Measurements from ENCODE around the gene MYO5A.

MYO5A gene

DNA sequence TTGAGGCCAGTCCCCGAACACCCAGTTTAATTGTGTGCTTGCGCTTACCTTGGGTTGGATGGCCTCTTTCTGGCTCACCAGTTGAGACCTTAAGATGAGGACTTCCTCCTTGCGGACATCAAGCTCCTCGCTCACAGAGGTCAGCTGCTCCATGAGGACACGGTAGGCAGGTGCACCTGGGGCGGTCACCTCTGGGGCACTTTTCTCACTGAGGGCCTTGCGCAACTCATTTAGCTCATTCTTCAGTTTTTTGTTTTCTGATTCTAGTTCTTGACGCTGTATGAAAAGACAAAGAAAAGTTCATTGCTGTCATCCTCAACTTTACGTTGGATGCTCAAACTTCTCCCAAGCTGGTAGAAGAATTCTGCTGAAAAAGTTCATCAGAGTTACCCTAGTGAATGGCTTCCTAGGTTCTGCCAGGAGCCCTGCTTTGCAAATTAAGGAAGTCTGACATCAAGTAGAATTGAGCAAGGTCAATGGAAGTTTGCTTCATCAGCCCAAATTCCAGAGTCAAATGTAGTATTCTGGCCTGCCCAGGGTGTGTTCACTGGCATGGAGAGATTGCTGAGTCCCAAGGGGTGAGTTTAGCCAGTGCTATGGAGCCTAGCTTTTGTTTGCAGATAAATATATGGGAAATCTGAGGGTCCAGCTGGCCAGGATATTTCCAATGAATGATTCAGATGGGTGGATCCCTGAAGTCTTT is 177.3 kb downstream of the MYO5A start:
- no peak for DNase-seq
- in situ Hi-C loops (cut with MboI; ENCODE audit: low pct_unique_long_range_greater_than_20kb, low sequenced_read_pairs): no loop called here

GRCh38 chr15:52350423-52350822 is 178.3 kb downstream of the MYO5A start:
- in situ Hi-C loops (cut with MboI; ENCODE audit: low pct_unique_long_range_greater_than_20kb, low sequenced_read_pairs): no loop called here
- DNase-seq: no peak

- DNase-seq: no peak
- in situ Hi-C loops (cut with MboI; ENCODE audit: low pct_unique_long_range_greater_than_20kb, low sequenced_read_pairs): no loop called here
Observed at GRCh38 chr15:52349052-52349700, 179.5 kb downstream of the MYO5A start.

DNA sequence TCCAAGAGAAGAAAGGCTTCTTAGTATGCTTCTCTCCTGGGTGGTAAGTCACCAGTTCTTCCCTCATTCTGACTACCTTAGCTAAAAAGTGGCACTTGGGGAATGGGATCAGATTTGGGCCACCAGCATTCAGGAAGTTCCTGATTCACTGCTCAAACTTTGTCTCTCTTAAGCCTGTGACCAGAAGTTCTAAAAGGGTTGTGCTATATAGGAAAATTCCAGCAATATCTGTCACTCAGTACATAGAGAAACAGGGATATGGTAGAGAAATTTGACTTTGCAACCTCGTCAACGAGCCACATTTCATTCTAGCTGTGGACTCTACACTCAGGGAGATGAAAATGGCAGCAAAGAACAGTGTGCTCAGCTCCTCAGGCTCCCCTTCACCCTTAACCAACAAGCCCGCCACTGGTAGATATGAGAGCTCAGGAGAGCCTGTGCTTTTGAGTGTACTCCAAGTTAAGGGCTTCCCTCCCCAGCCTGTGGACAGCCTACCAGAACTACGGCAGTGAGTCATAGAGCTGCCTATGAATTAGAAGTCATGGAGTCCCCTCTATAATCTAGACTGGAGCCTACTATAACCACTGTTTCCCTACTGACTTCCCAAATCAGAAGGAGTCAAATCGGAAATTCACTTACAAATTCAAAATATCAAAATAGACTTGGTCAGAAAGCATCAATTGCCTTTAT is 180.5 kb downstream of the MYO5A start:
- in situ Hi-C loops (cut with MboI; ENCODE audit: low pct_unique_long_range_greater_than_20kb, low sequenced_read_pairs): no loop called here
- DNase-seq: no peak

DNA sequence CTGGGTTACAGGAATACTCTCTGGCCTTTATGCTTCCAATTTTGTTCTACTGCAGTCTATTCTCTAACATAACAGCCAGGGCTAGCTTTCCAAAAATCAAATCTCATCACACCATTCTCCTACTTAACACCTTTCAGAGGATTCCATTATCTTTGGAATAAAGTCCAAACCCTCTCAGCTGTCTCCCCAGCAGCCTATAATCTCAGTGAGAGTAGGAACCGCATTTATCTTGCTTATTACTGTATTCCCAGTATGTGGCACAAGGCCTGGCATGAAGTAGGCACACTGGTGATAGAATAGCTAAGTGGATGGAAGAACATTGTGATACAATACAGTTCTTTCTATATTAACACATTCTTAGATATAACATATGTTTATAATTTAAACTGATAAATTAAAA is 184.1 kb downstream of the MYO5A start:
- in situ Hi-C loops (cut with MboI; ENCODE audit: low pct_unique_long_range_greater_than_20kb, low sequenced_read_pairs): no loop called here
- DNase-seq: no peak

DNA sequence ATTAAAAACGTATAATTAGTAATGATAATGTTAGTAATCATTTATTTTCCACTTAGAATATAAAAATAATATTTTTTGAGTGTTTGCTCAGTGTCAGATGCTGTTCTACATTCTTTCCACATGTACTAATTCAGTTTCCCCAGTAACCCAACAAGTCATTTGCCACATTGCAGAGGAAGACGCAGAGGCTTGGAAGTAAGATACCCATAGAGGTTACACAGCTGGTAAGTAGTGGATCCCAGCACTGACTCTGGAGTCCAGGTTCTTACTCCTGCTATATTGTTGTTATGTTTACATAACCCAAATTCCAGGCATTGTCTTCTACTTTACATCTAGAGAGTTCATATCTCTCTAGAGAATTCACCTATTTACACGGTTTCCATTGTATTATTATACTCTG is 184.8 kb downstream of the MYO5A start:
- no peak for DNase-seq
- in situ Hi-C loops (cut with MboI; ENCODE audit: low pct_unique_long_range_greater_than_20kb, low sequenced_read_pairs): no loop called here

GRCh38 chr15:52340093-52340492 is 188.6 kb downstream of the MYO5A start:
- DNase-seq: no peak
- in situ Hi-C loops (cut with MboI; ENCODE audit: low pct_unique_long_range_greater_than_20kb, low sequenced_read_pairs): no loop called here

DNA sequence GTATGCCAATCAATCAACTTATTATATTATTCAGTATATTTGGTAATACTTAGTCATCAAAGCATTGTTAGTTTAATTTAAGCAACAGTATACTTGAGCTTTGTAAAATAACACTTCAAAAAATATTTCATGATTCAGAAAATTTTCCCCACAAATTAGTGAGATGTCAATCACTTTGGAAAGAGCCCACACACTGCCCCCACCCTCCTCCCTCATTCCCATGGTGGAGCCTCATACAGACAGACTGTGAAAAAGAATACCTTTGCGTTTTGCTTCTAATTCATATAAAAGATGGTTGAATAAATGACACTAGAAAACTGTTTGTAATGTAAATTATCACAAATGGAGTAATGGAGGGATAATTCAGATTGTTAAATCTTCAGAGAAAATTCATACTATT is 189.8 kb downstream of the MYO5A start:
- in situ Hi-C loops (cut with MboI; ENCODE audit: low pct_unique_long_range_greater_than_20kb, low sequenced_read_pairs): no loop called here
- DNase-seq: no peak

DNA sequence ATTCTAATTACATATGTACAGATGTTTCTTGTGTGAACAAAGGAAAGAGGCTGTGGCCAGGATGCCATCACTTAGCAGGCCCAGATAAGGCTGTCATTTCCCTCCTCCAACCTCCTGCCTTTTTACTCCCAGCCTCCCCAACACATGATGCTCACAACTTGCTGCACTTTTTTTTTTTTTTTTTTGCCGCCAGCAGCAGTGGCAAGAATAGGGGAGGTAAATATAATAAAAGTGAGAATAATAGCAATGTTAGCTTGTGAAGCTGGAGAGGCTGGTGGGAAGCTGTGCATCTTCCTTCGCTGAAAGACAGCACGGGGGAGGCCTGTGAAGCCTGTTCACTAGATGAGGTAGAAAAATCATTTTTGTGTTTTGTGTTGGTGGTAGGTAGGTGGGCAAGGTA is 190.6 kb downstream of the MYO5A start:
- DNase-seq: no peak
- in situ Hi-C loops (cut with MboI; ENCODE audit: low pct_unique_long_range_greater_than_20kb, low sequenced_read_pairs): no loop called here

DNA sequence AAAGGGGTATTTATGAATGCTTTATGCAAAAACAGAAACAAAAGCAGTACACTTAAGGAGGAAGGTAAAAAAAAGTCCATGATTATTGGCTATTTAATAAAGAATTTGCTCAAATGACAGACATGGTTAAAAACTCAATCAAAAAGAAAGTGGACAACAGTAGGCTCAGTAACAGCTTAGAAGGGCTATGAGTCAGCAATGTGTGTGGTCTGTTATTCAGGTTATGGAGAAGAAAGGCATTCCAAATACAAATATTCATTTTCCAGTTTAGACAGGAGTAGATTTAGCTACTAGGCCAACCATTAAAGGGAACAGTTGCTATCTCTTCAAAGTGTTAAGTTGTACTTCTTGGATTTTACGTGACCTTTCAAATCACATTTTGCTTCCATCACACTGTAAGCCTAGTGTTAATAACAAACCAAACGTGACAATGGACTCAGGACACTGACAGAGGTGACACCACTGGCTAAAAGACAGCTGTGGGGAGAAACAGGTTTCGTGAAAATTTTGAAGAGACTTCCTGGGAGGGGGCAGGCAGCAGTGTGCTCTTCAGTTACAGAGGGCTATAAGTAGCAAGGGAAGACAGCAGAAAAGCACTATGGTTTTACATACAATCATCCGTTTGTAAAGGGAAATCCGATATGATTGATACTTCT is 191.4 kb downstream of the MYO5A start:
- no peak for DNase-seq
- in situ Hi-C loops (cut with MboI; ENCODE audit: low pct_unique_long_range_greater_than_20kb, low sequenced_read_pairs): no loop called here

- in situ Hi-C loops (cut with MboI; ENCODE audit: low pct_unique_long_range_greater_than_20kb, low sequenced_read_pairs): no loop called here
- no peak for DNase-seq
Observed at GRCh38 chr15:52336529-52336928, 192.2 kb downstream of the MYO5A start.

GRCh38 chr15:52334491-52335160 is 194.1 kb downstream of the MYO5A start:
- no peak for DNase-seq
- in situ Hi-C loops (cut with MboI; ENCODE audit: low pct_unique_long_range_greater_than_20kb, low sequenced_read_pairs): no loop called here

DNA sequence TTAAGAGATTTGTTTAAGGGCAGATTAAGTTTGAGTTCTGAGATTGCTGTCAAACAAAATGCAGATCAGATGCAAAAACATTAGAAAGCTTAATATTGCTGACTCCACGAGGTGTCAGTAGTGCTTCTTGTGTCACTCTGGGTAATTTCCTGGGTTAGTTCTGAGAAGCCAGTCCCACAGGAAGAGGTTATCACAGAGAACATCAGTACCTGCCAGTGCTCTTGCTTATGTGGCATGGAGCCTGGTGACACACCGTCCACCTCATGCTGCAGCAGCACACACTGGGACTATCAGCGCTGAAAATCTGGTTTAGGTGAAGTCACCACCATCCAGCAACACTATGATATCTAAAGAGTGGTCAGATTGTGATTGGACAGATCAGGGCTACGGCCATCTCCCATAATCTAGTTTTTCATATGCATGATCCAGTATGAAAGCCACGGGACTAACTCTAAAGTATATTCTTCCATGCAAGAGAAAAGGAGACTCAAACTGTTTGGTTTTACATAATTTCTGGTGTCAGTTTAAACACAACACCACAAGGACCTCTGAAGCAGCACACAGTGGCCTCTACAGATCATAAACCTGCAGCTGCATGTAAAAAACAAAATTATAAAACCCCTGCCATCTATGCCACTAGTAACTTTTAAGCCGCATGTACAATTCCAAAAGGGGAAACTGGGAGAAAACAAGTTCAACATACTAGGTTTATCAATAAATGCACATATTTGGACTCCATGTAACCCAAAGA is 197.0 kb downstream of the MYO5A start:
- peak; percentile 73 for DNase-seq
- in situ Hi-C loops (cut with MboI; ENCODE audit: low pct_unique_long_range_greater_than_20kb, low sequenced_read_pairs): no loop called here

DNA sequence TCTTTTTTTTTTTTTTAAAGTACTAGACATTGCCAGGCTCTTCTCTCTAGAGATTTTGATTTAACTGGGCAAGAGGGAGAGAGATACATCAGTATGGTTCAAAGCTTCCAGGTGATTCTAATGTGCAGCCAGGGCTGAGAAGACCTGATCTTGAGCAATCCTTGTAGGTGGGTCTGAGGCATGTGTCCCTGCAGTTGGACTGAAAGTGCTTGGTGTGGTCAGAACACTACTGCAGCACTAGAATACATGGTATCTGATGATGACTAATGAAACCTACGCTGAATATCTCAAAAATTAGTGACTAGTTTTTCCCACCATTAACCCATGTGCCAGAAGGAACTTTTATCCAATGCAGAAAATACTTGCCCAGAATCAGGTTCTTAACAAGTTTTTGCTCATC is 198.7 kb downstream of the MYO5A start:
- in situ Hi-C loops (cut with MboI; ENCODE audit: low pct_unique_long_range_greater_than_20kb, low sequenced_read_pairs): no loop called here

DNA sequence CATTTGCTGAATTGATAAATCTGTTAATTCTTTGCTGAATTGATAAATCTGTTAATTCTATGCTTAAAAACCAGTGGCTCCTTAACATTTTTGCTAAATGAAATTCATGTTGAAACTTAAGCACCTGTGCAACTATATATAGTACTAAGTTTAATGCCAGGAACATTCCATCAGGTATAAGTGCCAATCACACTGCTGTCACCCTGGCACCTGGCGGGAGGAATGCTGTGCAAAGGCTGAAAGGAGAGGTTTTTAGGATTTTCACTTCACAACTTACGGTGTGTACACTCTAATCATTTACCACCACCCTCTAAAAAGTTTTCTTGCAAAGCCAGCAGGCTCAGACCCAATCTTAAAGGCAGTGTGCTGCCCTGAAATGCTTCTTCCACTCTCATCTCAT is 199.5 kb downstream of the MYO5A start:
- DNase-seq: no peak
- in situ Hi-C loops (cut with MboI; ENCODE audit: low pct_unique_long_range_greater_than_20kb, low sequenced_read_pairs): no loop called here

More for the DNA sequence above, 198.7 kb downstream of the MYO5A start:
- DNase-seq: no peak

GRCh38 chr15:52328680-52329079 is 200.0 kb downstream of the MYO5A start:
- DNase-seq: no peak
- in situ Hi-C loops (cut with MboI; ENCODE audit: low pct_unique_long_range_greater_than_20kb, low sequenced_read_pairs): no loop called here

DNA sequence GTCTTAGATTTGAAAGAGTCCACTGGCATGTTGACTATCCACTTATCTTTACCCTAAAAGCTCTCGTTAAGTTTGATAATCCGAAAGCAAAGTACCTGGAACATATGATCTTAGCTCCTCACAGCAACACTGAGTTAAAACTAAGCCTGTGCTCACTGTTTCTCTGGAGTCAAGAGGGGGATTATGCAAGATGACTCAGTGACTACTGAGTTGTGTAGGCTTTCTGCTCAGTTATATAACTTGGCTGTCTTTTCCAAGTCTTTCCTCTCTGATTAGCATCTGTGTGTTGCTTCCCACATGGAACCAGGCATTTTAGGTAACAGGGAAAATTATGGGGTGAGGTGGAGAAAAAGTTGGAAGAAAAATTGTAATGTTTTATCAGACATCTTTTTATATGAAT is 201.9 kb downstream of the MYO5A start:
- no peak for DNase-seq
- in situ Hi-C loops (cut with MboI; ENCODE audit: low pct_unique_long_range_greater_than_20kb, low sequenced_read_pairs): no loop called here

- in situ Hi-C loops (cut with MboI; ENCODE audit: low pct_unique_long_range_greater_than_20kb, low sequenced_read_pairs): no loop called here
- no peak for DNase-seq
Observed at GRCh38 chr15:52324109-52324508, 204.6 kb downstream of the MYO5A start.

Measured in KBM-7 (cell line).